CD4-positive, alpha-beta T cell treated with Interleukin-15 for 4 hours (primary cell): ENCODE measurements around the gene STK17A.
A peak's percentile ranks its signal among the peaks of the same experiment; 100 is the strongest.

ENCODE experiments used
- DNase-seq: peaks from one replicate; pipeline ENCODE4 v3.0.0-alpha.2; 2020; ENCODE audit warnings: low spot score

Gene STK17A

GRCh38 chr7:43636093-43636492 lies 53.2 kb downstream of the STK17A start:
- no peak for DNase-seq

GRCh38 chr7:43637114-43637806 lies 54.4 kb downstream of the STK17A start:
- DNase-seq: peak; percentile 40

GRCh38 chr7:43639858-43640491 lies 57.1 kb downstream of the STK17A start:
- DNase-seq: no peak

GRCh38 chr7:43640679-43641078 lies 57.8 kb downstream of the STK17A start:
- no peak for DNase-seq

- no peak for DNase-seq
These were observed 60.2 kb downstream of the STK17A start for GRCh38 chr7:43642897-43643630.

- DNase-seq: no peak
These were observed 60.9 kb downstream of the STK17A start for GRCh38 chr7:43643846-43644245.

GRCh38 chr7:43645699-43646226 lies 62.9 kb downstream of the STK17A start:
- no peak for DNase-seq

GRCh38 chr7:43646603-43647338 lies 63.9 kb downstream of the STK17A start:
- DNase-seq: no peak

- no peak for DNase-seq
These were observed 64.4 kb downstream of the STK17A start for GRCh38 chr7:43647339-43647672.

- peak; percentile 40 for DNase-seq
These were observed 65.0 kb downstream of the STK17A start for GRCh38 chr7:43647673-43648472.

- DNase-seq: peak; percentile 85
These were observed 65.8 kb downstream of the STK17A start for GRCh38 chr7:43648473-43649406.

- peak; percentile 82 for DNase-seq
These were observed 66.9 kb downstream of the STK17A start for GRCh38 chr7:43649755-43650274.

GRCh38 chr7:43650457-43651052 lies 67.6 kb downstream of the STK17A start:
- no peak for DNase-seq

- DNase-seq: no peak
These were observed 69.5 kb downstream of the STK17A start for GRCh38 chr7:43652364-43652763.

GRCh38 chr7:43653466-43653865 lies 70.6 kb downstream of the STK17A start:
- DNase-seq: no peak

- no peak for DNase-seq
These were observed 71.1 kb downstream of the STK17A start for GRCh38 chr7:43653891-43654504.

- DNase-seq: no peak
These were observed 72.7 kb downstream of the STK17A start for GRCh38 chr7:43655584-43655983.

- no peak for DNase-seq
These were observed 74.1 kb downstream of the STK17A start for GRCh38 chr7:43656997-43657396.
